HL-60 (cell line): ENCODE measurements around the gene WDR90.
"Not testable (repeated sequence)": the region's sequence is repeated elsewhere in the genome, so short reads cannot be mapped to it uniquely, and the experiment has no call there.

ENCODE experiments used
- GABPA ChIP-seq: IDR thresholded peaks from 2 replicates; pipeline ENCODE4 v1.6.1; 2012; ENCODE audit warnings: low read depth
- POLR2AphosphoS5 ChIP-seq: IDR thresholded peaks from 2 replicates; pipeline ENCODE4 v1.6.1; 2012; ENCODE audit warnings: low read depth
- SPI1 ChIP-seq: IDR thresholded peaks from 2 replicates; pipeline ENCODE4 v1.6.1; 2012; ENCODE audit warnings: low read depth, mild to moderate bottlenecking, borderline replicate concordance
- TF ChIP-seq, protein P1 (sequence below): IDR thresholded peaks from 2 replicates; pipeline ENCODE4 v1.6.1; 2012; ENCODE audit warnings: low read depth; ENCODE audit not compliant: insufficient replicate concordance
- TF ChIP-seq, protein P2 (sequence below): IDR thresholded peaks from one replicate; pipeline ENCODE4 v1.5.1; 2011; ENCODE audit warnings: low read length, control low read depth, inconsistent platforms; ENCODE audit not compliant: insufficient read depth

- TF ChIP-seq, protein P1, sequence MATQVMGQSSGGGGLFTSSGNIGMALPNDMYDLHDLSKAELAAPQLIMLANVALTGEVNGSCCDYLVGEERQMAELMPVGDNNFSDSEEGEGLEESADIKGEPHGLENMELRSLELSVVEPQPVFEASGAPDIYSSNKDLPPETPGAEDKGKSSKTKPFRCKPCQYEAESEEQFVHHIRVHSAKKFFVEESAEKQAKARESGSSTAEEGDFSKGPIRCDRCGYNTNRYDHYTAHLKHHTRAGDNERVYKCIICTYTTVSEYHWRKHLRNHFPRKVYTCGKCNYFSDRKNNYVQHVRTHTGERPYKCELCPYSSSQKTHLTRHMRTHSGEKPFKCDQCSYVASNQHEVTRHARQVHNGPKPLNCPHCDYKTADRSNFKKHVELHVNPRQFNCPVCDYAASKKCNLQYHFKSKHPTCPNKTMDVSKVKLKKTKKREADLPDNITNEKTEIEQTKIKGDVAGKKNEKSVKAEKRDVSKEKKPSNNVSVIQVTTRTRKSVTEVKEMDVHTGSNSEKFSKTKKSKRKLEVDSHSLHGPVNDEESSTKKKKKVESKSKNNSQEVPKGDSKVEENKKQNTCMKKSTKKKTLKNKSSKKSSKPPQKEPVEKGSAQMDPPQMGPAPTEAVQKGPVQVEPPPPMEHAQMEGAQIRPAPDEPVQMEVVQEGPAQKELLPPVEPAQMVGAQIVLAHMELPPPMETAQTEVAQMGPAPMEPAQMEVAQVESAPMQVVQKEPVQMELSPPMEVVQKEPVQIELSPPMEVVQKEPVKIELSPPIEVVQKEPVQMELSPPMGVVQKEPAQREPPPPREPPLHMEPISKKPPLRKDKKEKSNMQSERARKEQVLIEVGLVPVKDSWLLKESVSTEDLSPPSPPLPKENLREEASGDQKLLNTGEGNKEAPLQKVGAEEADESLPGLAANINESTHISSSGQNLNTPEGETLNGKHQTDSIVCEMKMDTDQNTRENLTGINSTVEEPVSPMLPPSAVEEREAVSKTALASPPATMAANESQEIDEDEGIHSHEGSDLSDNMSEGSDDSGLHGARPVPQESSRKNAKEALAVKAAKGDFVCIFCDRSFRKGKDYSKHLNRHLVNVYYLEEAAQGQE, result not testable (repeated sequence)
- TF ChIP-seq, protein P2, sequence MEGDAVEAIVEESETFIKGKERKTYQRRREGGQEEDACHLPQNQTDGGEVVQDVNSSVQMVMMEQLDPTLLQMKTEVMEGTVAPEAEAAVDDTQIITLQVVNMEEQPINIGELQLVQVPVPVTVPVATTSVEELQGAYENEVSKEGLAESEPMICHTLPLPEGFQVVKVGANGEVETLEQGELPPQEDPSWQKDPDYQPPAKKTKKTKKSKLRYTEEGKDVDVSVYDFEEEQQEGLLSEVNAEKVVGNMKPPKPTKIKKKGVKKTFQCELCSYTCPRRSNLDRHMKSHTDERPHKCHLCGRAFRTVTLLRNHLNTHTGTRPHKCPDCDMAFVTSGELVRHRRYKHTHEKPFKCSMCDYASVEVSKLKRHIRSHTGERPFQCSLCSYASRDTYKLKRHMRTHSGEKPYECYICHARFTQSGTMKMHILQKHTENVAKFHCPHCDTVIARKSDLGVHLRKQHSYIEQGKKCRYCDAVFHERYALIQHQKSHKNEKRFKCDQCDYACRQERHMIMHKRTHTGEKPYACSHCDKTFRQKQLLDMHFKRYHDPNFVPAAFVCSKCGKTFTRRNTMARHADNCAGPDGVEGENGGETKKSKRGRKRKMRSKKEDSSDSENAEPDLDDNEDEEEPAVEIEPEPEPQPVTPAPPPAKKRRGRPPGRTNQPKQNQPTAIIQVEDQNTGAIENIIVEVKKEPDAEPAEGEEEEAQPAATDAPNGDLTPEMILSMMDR, result not testable (repeated sequence)
- TF ChIP-seq SPI1, POLR2AphosphoS5, GABPA: not testable (repeated sequence)
Observed at GRCh38 chr16:712740-713250, 63.6 kb downstream of the WDR90 start.
